ENCODE results near the gene ZNF652.

ZNF652 gene

GRCh38 chr17:49372425-49372824 is 10.4 kb upstream of the ZNF652 start:
- TF ChIP-seq GATA3 (IDR thresholded peaks at IDR 0.05; ENCODE audit: low read depth, low read length) (no peak), GATA2 (IDR thresholded peaks at IDR 0.05; ENCODE audit: low read depth, low read length) (no peak)

GRCh38 chr17:49370971-49371834 is 9.2 kb upstream of the ZNF652 start:
- no peak for TF ChIP-seq GATA2 (IDR thresholded peaks at IDR 0.05; ENCODE audit: low read depth, low read length)
- no peak for TF ChIP-seq GATA3 (IDR thresholded peaks at IDR 0.05; ENCODE audit: low read depth, low read length)

GRCh38 chr17:49369760-49370159 is 7.7 kb upstream of the ZNF652 start:
- TF ChIP-seq GATA2 (IDR thresholded peaks at IDR 0.05; ENCODE audit: low read depth, low read length) (no peak), GATA3 (IDR thresholded peaks at IDR 0.05; ENCODE audit: low read depth, low read length) (no peak)

GRCh38 chr17:49369089-49369488 is 7.0 kb upstream of the ZNF652 start:
- TF ChIP-seq GATA2 (IDR thresholded peaks at IDR 0.05; ENCODE audit: low read depth, low read length) (no peak), GATA3 (IDR thresholded peaks at IDR 0.05; ENCODE audit: low read depth, low read length) (no peak)

- TF ChIP-seq GATA3 (IDR thresholded peaks at IDR 0.05; ENCODE audit: low read depth, low read length) = no peak
- TF ChIP-seq GATA2 (IDR thresholded peaks at IDR 0.05; ENCODE audit: low read depth, low read length) = no peak
These were observed 3.6 kb upstream of the ZNF652 start for GRCh38 chr17:49365667-49366066.

- no peak for TF ChIP-seq GATA3 (IDR thresholded peaks at IDR 0.05; ENCODE audit: low read depth, low read length)
- no peak for TF ChIP-seq GATA2 (IDR thresholded peaks at IDR 0.05; ENCODE audit: low read depth, low read length)
These were observed 2.1 kb upstream of the ZNF652 start for GRCh38 chr17:49364119-49364518.

GRCh38 chr17:49363251-49363650 is 1.2 kb upstream of the ZNF652 start:
- TF ChIP-seq GATA2 (IDR thresholded peaks at IDR 0.05; ENCODE audit: low read depth, low read length) = no peak
- TF ChIP-seq GATA3 (IDR thresholded peaks at IDR 0.05; ENCODE audit: low read depth, low read length) = no peak

- TF ChIP-seq GATA2 (IDR thresholded peaks at IDR 0.05; ENCODE audit: low read depth, low read length) = no peak
- TF ChIP-seq GATA3 (IDR thresholded peaks at IDR 0.05; ENCODE audit: low read depth, low read length) = no peak
These were observed 670 bp upstream of the ZNF652 start for GRCh38 chr17:49362723-49363117.

GRCh38 chr17:49361129-49361901 is 735 bp downstream of the ZNF652 start:
- TF ChIP-seq GATA3 (IDR thresholded peaks at IDR 0.05; ENCODE audit: low read depth, low read length) (no peak), GATA2 (IDR thresholded peaks at IDR 0.05; ENCODE audit: low read depth, low read length) (no peak)

GRCh38 chr17:49360796-49361128 is 1.3 kb downstream of the ZNF652 start:
- TF ChIP-seq GATA3 (IDR thresholded peaks at IDR 0.05; ENCODE audit: low read depth, low read length) (no peak), GATA2 (IDR thresholded peaks at IDR 0.05; ENCODE audit: low read depth, low read length) (no peak; the same call in 1 of the 2 replicates)

GRCh38 chr17:49359990-49360795 is 1.9 kb downstream of the ZNF652 start:
- TF ChIP-seq GATA2 (IDR thresholded peaks at IDR 0.05; ENCODE audit: low read depth, low read length) (no peak), GATA3 (IDR thresholded peaks at IDR 0.05; ENCODE audit: low read depth, low read length) (no peak)

- no peak for TF ChIP-seq GATA2 (IDR thresholded peaks at IDR 0.05; ENCODE audit: low read depth, low read length)
- TF ChIP-seq GATA3 (IDR thresholded peaks at IDR 0.05; ENCODE audit: low read depth, low read length) = no peak
These were observed 3.3 kb downstream of the ZNF652 start for GRCh38 chr17:49358641-49359247.

GRCh38 chr17:49357516-49357915 is 4.5 kb downstream of the ZNF652 start:
- TF ChIP-seq GATA3 (IDR thresholded peaks at IDR 0.05; ENCODE audit: low read depth, low read length) (no peak), GATA2 (IDR thresholded peaks at IDR 0.05; ENCODE audit: low read depth, low read length) (no peak)

GRCh38 chr17:49356320-49356719 is 5.7 kb downstream of the ZNF652 start:
- TF ChIP-seq GATA3 (IDR thresholded peaks at IDR 0.05; ENCODE audit: low read depth, low read length) (no peak), GATA2 (IDR thresholded peaks at IDR 0.05; ENCODE audit: low read depth, low read length) (no peak)
